ENCODE results near the gene PON2. TPM values are rescaled to one million over a fixed set of nuclear protein-coding genes. Genes with fewer than 3 reads are reported as not detected.

PON2 gene
- total and polyA plus RNA-seq, 10 of the 15 experiments (the other 5 are each of a cell fraction or from before 2014, with no cell fraction given), result 22.9 to 127 (median 46.1) TPM

GRCh38 chr7:95395755-95396135 is 39.1 kb downstream of the PON2 start:
- SMC1A ChIA-PET (ENCODE audit: uncharacterized antibody, unreplicated experiment), result interaction anchor here (0.7 to 5.3 kb wide), 6 partner anchors 15 to 116 kb away, joined by 3 to 32 read pairs (median 4); no protein-coding TSS in a partner anchor
- TF ChIP-seq SRF (IDR thresholded peaks at IDR 0.05; ENCODE audit: low read depth in 2 of 2, low read length in 2 of 2) (no peak), MLLT1 (IDR thresholded peaks at IDR 0.05) (0 out of 2 replicates have a peak, but pooled peaks have one; percentile 20)
- POLR2A ChIA-PET, result interaction anchor here (0.6 kb wide), 1 partner anchor 415 kb away, joined by 5 read pairs; no protein-coding TSS in a partner anchor
- H2AFZ ChIP-seq (ENCODE audit: control insufficient read depth, low read depth, low read length), result no peak overlapping the region
- CTCF ChIA-PET, result interaction anchor here (1.0 to 2.0 kb wide), 6 partner anchors 9 to 115 kb away, joined by 3 to 19 read pairs (median 4); no protein-coding TSS in a partner anchor
- RAD21 ChIA-PET (ENCODE audit: unreplicated experiment), result interaction anchor here (0.7 to 2.1 kb wide), 2 partner anchors 10 to 80 kb away, joined by 3 to 9 read pairs; no protein-coding TSS in a partner anchor
- 55% methylated on average over 11 of the region's 11 CpGs for WGBS (ENCODE audit: insufficient coverage, insufficient replicate concordance, low lambda C conversion rate, missing lambda C conversion rate)
- H3K9ac ChIP-seq (ENCODE audit: control insufficient read depth, insufficient read depth, low read length), result no peak overlapping the region
- H3K9me3 ChIP-seq (replicated peaks; ENCODE audit: control insufficient read depth, insufficient read depth, low read length), result no peaks in the 10 kb centered on the region; the same call in 2 of the 3 replicates
- H3K79me2 ChIP-seq (ENCODE audit: control insufficient read depth, insufficient read depth, low read length), result no peaks in the 10 kb centered on the region
- no peak for FAIRE-seq
- DNase-seq (ENCODE audit: low read depth, low spot score), result no peak
- H3K4me3 ChIP-seq, result no peak overlapping the region
- H3K27ac ChIP-seq (ENCODE audit: control insufficient read depth, insufficient read depth), result no peak overlapping the region
- H3K36me3 ChIP-seq (ENCODE audit: control insufficient read depth in 2 of 2, insufficient read depth in 2 of 2, low read length in 1 of 2), result no peaks in the 10 kb centered on the region
- peaks cover 0 to 6% of the 10 kb centered on the region in 2 experiments; a peak in 2 of 4 replicates for H3K27me3 ChIP-seq (replicated peaks in 1 of 2; ENCODE audit: control insufficient read depth in 2 of 2, insufficient read depth in 2 of 2, low read length in 1 of 2)
- in situ Hi-C loops (cut with MboI) (no loop called here), intact Hi-C loops (cut with micrococcal nuclease; ENCODE audit: unreplicated experiment) (no loop called here)
- BruUV-seq (replicated peaks), result no TSS peak
- H3K4me1 ChIP-seq (ENCODE audit: control insufficient read depth, insufficient read depth, low read length), result no peaks in the 10 kb centered on the region
- no peak for ATAC-seq
- no peaks in the 10 kb centered on the region for H4K20me1 ChIP-seq (ENCODE audit: control insufficient read depth, insufficient read depth)
- H3K4me2 ChIP-seq (ENCODE audit: control insufficient read depth, insufficient read depth), result no peak overlapping the region

DNA sequence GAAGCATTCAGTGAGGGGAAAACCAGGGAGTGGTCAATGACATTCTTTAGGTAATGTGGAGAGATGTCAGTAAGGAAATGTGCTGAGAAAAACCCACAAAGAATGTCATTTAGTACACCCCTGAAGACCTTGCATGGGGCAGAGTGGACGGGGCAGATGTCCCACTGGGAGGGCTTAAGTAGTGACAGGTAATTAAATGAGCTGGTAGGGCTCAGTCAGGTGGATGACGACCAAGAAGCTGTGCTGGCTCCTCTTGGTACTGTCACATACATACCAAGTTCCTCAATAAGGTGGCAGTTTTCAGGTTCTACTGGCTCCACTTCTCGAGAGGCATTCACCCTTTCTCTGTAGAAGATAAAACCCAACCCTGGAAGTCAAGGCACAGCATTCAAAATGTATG is 40.5 kb downstream of the PON2 start:
- H3K27me3 ChIP-seq (replicated peaks in 1 of 2; ENCODE audit: control insufficient read depth in 2 of 2, insufficient read depth in 2 of 2, low read length in 1 of 2), result peaks cover 0 to 6% of the 10 kb centered on the region in 2 experiments; a peak in 2 of 4 replicates
- no peak overlapping the region for H3K4me2 ChIP-seq (ENCODE audit: control insufficient read depth, insufficient read depth)
- CTCF ChIA-PET, result interaction anchor here (1.3 to 1.8 kb wide), 3 partner anchors 9 to 147 kb away, joined by 3 to 6 read pairs (median 3); no protein-coding TSS in a partner anchor
- no peak overlapping the region for H2AFZ ChIP-seq (ENCODE audit: control insufficient read depth, low read depth, low read length)
- in situ Hi-C loops (cut with MboI), result no loop called here
- H3K4me1 ChIP-seq (ENCODE audit: control insufficient read depth, insufficient read depth, low read length), result no peaks in the 10 kb centered on the region
- no peak for DNase-seq (ENCODE audit: low read depth, low spot score)
- no peaks in the 10 kb centered on the region for H3K79me2 ChIP-seq (ENCODE audit: control insufficient read depth, insufficient read depth, low read length)
- no TSS peak for BruUV-seq (replicated peaks)
- ATAC-seq, result peak; percentile 77
- H3K36me3 ChIP-seq (ENCODE audit: control insufficient read depth in 2 of 2, insufficient read depth in 2 of 2, low read length in 1 of 2), result no peaks in the 10 kb centered on the region
- H3K9me3 ChIP-seq (replicated peaks; ENCODE audit: control insufficient read depth, insufficient read depth, low read length), result no peaks in the 10 kb centered on the region; the same call in 2 of the 3 replicates
- RAD21 ChIA-PET (ENCODE audit: unreplicated experiment), result interaction anchor here (1.9 kb wide), 1 partner anchor 82 kb away, joined by 9 read pairs; no protein-coding TSS in a partner anchor
- H4K20me1 ChIP-seq (ENCODE audit: control insufficient read depth, insufficient read depth), result no peaks in the 10 kb centered on the region
- POLR2A ChIA-PET, result no interaction called here
- H3K27ac ChIP-seq (ENCODE audit: control insufficient read depth, insufficient read depth), result no peak overlapping the region
- SMC1A ChIA-PET (ENCODE audit: uncharacterized antibody, unreplicated experiment), result interaction anchor here (2.1 to 5.3 kb wide), 2 partner anchors 27 to 82 kb away, joined by 7 to 32 read pairs; no protein-coding TSS in a partner anchor
- H3K9ac ChIP-seq (ENCODE audit: control insufficient read depth, insufficient read depth, low read length), result no peak overlapping the region
- WGBS (ENCODE audit: insufficient coverage, insufficient replicate concordance, low lambda C conversion rate, missing lambda C conversion rate), result 0% methylated on average over 3 of the region's 3 CpGs
- no peak overlapping the region for H3K4me3 ChIP-seq
- intact Hi-C loops (cut with micrococcal nuclease; ENCODE audit: unreplicated experiment), result no loop called here
- FAIRE-seq, result no peak
- TF ChIP-seq MTA3 (IDR thresholded peaks at IDR 0.05; ENCODE audit: borderline replicate concordance, low read length) (no peak), RUNX3 (IDR thresholded peaks at IDR 0.05; ENCODE audit: low read length) (peak; percentile 14; the same call in 1 of the 2 replicates), RELB (IDR thresholded peaks at IDR 0.05; ENCODE audit: low read depth) (peak; percentile 47; the same call in 1 of the 2 replicates)
